GM19239 (cell line): Measurements from ENCODE around the gene PLXDC1.
"Not testable (repeated sequence)": the region's sequence is repeated elsewhere in the genome, so short reads cannot be mapped to it uniquely, and the experiment has no call there.

ENCODE experiments used
- DNase-seq: peaks from one replicate; pipeline ENCODE4 v3.0.0; 2011; ENCODE audit warnings: low spot score; ENCODE audit not compliant: insufficient read length
- FAIRE-seq: peaks from 2 replicates; lab custom pipeline; 2011; peaks lifted over from hg19 to GRCh38; lab: Jason Lieb, UNC

Gene PLXDC1

GRCh38 chr17:39074676-39075075 is 76.8 kb downstream of the PLXDC1 start:
- FAIRE-seq (no peak), DNase-seq (no peak)

DNA sequence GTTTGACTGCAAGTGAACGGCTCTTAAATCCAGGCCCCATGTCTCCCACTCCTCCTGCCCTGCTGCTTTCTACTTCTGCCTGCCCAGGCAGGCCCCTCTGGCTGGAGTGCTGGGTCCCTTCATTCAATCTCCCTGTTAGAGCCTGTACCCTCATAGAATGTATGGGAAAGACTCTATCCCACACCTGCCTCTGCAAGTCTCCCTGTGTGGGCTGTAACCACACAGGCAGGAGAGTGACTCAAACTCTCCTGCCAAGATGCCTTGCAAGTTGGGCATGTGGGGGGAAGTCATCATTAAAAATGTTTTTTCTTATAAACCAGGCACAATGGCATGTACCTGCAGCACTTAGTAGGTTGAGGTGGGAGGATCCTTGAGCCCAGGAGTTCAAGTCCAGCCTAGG is 77.5 kb downstream of the PLXDC1 start:
- no peak for FAIRE-seq
- DNase-seq = no peak

DNA sequence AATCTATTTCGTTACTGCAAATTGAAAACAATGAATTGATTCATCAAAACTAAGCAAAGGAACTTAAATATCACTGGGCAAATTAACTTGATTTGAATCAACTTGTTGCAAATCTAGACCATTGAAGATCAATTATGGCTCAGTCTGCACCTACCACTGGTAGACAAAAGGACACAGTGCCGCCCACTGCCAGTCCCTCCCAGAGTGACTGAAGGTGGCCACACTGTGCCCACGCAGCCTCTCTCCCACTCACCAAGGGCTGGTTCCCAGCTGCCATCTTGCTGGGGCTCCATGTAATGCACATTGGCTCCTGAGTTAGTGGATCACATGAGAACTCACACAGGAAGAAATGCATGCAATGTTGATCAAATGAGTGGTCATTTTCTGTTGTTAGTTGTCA is 78.1 kb downstream of the PLXDC1 start:
- FAIRE-seq = no peak
- DNase-seq = no peak

DNA sequence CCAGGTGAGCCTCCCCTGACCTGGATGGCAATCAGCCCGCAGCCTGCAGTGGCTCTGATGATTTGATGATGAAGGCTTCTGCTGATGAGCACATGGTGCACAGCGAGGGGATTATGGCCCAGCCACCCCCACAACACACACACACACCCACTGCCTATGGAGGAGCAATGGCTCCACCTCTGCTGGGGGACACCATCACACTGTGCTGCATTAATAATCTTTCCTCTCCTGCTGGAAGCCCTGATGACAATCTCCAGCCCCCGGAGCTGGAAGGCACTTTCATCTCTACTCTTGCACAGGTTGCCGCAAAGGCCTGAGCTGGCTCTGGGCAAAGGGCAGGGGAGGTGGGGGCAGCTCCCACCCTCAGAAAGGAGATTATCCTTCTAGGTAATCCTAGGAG is 79.9 kb downstream of the PLXDC1 start:
- no peak for FAIRE-seq

DNA sequence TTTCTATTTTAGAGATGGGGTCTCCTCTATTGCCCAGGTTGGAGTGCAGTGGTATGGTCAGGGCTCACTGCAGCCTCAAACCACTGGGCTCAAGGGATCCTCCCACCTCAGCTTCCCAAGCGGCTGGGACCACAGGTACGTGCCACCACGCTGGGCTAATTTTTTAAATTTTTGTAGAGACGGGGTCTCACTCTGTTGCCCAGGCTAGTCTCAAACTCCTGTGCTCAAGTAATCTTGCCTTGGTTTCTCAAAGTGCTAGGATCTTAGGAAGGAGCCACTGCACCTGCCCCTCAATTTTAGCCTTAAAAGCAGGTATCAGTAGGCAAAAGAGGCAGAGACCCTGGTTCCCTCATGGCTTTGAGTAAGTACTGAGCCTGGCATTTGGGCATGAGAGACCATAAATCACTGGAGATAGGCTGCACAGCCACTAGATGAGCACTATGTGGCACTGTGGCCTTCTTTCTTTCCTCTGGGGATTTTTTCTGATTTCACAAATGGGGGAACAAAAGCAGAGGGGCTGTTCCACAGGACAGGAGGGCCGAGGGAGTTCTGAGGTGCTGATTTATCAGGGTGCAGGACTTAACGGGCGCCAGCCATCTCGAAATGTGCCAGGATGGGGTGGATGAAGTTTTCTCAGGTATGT is 82.2 kb downstream of the PLXDC1 start:
- DNase-seq (peak; percentile 44), FAIRE-seq (no peak)

More for the DNA sequence above, 79.9 kb downstream of the PLXDC1 start:
- no peak for DNase-seq

DNA sequence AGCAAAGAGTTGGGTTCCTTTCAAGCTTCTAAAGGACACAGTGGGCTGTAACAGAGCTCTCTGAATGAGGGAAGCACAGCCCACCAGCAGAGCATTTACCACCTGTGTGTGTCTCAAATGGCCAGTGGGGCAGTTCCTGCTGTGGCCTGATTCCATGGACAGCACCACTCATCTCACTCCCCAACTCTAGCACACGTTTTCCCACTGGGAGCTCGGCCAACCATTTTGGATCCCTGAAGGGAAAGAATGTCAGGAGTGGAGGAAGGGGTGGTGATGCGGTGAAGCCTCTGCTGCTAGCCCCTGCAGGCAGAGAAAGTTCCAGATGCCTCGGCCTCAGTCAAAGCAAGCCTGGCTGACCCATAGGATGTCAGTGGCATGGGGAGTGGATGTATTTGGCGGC is 86.6 kb downstream of the PLXDC1 start:
- DNase-seq (no peak), FAIRE-seq (no peak)

- DNase-seq = no peak
- FAIRE-seq = no peak
These were observed 87.1 kb downstream of the PLXDC1 start for GRCh38 chr17:39064374-39064773.

GRCh38 chr17:39063681-39064069 is 87.8 kb downstream of the PLXDC1 start:
- no peak for DNase-seq
- no peak for FAIRE-seq

- no peak for DNase-seq
- FAIRE-seq = no peak
These were observed 88.4 kb downstream of the PLXDC1 start for GRCh38 chr17:39062846-39063680.

- FAIRE-seq = no peak
- DNase-seq = no peak
These were observed 92.9 kb downstream of the PLXDC1 start for GRCh38 chr17:39058524-39058923.

DNA sequence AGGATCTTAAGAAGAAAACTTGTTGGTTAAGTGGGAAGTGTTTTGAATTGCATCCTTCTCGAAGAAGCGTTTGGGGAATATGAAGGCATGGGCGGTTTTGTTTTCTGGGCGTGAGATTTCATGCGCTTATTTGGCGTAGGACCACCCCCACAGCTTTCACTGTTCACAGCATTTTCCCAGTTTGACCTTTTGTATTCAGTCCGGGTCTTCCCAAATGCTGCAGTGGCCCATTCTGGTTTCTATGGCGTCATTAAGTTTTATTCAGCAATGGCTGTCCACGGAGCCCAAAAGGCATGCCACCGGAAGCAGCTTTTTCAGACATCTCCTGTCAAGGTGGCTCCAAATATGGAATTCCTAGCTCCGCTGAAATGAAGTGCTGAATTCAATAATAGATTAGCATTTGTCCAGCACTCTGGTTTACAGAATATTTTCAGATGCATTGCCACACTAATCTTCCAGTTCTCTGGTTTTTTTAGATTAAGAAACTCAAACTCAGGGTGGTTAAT is 93.7 kb downstream of the PLXDC1 start:
- DNase-seq (no peak), FAIRE-seq (no peak)

- FAIRE-seq (no peak), DNase-seq (no peak)
These were observed 97.3 kb downstream of the PLXDC1 start for GRCh38 chr17:39054111-39054645.

DNA sequence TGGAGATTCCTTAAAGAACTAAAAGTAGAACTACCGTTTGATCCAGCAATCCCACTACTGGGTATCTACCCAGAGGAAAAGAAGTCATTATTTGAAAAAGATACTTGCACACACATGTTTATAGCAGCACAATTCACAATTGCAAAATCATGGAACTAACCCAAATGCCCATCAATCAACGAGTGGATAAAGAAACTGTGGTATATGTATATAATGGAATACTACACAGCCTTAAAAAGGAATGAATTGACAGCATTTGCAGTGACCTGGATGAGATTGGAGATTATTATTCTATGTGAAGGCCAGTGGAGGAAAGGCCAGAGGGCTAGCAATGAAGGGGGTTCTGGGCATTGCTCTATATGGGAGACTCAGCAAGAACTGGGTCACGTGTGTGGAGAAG is 99.0 kb downstream of the PLXDC1 start:
- not testable (repeated sequence) for FAIRE-seq, DNase-seq

DNA sequence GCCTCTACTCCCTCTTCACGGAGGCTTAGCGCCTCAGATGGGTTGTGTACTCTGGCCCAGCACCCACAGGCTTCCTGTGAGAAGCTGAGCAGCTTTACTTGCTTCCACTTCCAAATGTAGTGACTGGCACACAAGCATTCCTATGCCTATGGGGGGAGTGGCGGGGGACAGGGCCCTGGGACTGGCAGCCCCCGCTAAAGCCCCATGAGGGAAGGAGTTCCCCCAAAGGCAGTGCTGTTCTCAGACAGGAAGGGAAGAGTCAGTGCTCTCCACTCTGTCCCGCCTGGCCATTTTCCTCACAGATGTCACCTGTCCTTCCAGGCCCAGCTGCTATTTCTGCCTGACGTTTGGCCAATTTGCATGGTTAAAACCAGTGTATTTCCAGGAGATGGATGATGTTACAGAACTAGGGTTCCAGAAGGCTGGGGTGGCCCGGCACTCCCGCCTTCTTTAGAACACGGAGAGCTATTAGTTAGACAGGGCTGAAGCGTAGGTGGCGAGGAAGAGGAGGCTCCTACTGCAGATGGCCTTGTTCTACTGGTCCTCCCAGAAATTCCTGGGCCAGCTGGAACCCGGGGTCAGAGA is 100.3 kb downstream of the PLXDC1 start:
- FAIRE-seq = no peak
- no peak for DNase-seq

- DNase-seq (no peak), FAIRE-seq (no peak)
These were observed 105.3 kb downstream of the PLXDC1 start for GRCh38 chr17:39045948-39046679.

DNA sequence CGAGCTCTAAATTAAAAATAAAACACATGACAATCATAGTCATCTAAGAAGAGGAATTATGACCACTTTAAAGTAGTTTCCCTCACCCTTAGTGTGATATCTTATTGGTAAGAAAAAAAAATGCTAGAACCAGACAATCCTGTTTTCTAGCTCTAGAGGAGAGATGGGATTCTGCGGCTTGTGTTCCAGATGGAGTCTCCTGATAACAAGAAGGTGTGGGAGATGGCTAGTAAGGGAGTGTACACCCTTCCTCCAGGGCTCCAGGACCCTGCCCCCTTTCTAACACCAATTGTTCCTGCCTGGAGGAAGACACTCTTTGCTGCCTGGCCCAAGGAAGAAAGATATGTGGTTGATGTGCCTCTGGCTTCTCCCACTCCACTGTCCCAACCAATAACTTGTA is 115.4 kb downstream of the PLXDC1 start:
- no peak for FAIRE-seq
- DNase-seq = no peak

DNA sequence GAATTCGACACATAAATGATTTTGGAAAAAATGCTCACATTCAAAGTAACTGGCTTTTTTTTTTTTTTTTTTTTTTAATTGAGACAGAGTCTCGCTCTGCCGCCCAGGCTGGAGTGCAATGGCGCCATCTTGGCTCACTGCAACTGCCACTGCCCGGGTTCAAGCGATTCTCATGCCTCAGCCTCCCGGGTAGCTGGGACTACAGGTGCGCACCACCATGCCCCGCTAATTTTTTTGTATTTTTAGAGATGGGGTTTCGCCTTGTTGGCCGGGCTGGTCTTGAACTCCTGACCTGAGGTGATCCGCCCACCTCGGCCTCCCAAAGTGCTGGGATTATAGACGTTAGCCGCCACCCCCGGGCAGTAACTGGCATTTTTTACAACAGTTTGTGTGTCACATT is 115.9 kb downstream of the PLXDC1 start:
- DNase-seq, FAIRE-seq: not testable (repeated sequence)

DNA sequence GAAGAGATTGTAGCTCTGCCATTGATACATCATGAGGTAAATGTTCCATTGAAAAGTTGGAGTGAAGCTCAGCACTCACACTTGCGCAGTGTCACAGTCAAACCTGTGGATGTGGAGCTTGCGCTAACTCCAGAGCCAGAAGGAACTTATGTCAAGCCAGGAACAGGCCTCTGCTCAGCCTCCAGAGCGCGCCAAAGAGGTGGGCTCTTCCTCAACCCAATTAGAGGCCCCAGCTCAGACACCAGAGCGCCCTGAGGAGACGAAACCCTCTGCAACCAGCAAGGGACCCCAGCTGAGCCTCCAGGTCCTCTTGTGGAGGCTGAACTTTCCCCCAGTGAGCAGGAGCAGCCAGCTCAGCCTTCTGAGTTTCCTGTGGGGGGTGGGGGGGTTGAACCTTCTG is 122.7 kb downstream of the PLXDC1 start:
- DNase-seq (no peak), FAIRE-seq (no peak)

DNA sequence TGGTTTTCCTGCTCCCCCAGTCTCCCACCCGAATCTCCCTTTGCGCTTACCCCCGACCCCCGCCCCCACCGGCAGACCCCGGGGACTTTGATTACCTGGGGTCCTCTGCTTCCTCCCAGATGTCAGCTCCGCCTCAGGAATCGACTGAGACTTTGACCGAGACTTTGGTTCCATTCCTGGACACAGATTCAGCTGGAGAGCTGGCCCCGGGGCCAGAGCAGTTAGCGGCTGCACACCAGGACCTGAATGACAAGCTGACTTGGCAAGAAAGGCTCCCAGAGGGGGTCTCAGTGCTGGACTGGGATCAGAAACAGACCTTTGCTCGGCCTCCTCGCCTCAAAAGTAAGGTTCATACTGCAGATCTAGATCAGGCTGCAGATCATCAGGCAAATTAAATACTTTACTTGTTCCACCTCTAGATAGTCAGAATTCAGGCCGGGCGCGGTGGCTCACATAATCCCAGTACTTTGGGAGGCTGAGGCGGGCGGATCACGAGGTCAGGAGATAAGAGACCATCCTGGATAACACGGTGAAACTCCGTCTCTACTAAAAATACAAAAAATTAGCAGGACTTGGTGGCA is 123.9 kb downstream of the PLXDC1 start:
- FAIRE-seq = no peak
- no peak for DNase-seq

DNA sequence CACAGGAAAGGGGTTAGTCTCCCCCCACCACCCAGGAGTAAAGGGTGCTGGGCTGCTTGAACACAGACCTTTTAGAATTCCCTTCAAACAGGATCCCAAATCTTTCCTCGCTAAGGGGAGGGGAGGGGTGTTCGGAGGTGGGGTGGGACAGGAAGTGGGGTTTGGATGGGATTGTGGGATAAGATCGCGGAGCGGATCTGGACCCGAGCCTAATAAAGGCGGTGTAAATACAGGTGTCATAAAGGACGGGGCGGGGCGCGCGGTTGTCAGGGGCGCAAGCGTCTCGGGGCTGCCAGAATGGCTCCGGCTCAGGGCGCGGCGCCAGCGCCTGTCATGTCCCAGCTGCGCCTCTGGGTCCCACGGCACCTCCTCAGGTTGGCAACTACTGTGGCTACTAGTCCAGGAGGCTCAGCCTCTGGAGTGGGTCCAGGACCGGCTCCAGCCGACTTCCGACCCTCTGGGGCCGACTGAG is 124.4 kb downstream of the PLXDC1 start:
- FAIRE-seq = no peak
- no peak for DNase-seq
